GM10248 (cell line): Measurements from ENCODE around the gene DNAJA3.

Source experiments
- CTCF ChIA-PET: fragments of 300-600 bp; sonication (Branson Sonifier 250); formaldehyde crosslinking; extraction: SDS; loops from one replicate; lab custom pipeline; 2021; ENCODE audit warnings: antibody characterized with exemption; lab: Yijun Ruan, JAX
- POLR2A ChIA-PET: fragments of 350-650 bp; sonication (Branson Sonifier 250); formaldehyde crosslinking; extraction: SDS; loops from one replicate; lab custom pipeline; 2020; ENCODE audit warnings: antibody characterized with exemption; lab: Yijun Ruan, JAX
- DNase-seq: peaks from one replicate; pipeline ENCODE4 v3.0.0; 2012; ENCODE audit errors: extremely low spot score
- CTCF ChIP-seq: IDR thresholded peaks from 2 replicates; pipeline ENCODE4 v1.5.1; 2012; ENCODE audit warnings: mild to moderate bottlenecking, low read depth; ENCODE audit errors: extremely low read depth, missing control alignments, control extremely low read depth

Gene DNAJA3

GRCh38 chr16:4383591-4384444 lies 41.9 kb upstream of the DNAJA3 start:
- POLR2A ChIA-PET, result no interaction called here
- CTCF ChIA-PET, result no interaction called here
- DNase-seq, result no peak
- no peak for TF ChIP-seq CTCF

- ChIA-PET CTCF (no interaction called here), POLR2A (no interaction called here)
- no peak for DNase-seq
- no peak for TF ChIP-seq CTCF
Measured at GRCh38 chr16:4384509-4384942, 41.1 kb upstream of the DNAJA3 start.

GRCh38 chr16:4385066-4385788 lies 40.4 kb upstream of the DNAJA3 start:
- no peak for DNase-seq
- ChIA-PET POLR2A (no interaction called here), CTCF (no interaction called here)
- no peak for TF ChIP-seq CTCF

DNA sequence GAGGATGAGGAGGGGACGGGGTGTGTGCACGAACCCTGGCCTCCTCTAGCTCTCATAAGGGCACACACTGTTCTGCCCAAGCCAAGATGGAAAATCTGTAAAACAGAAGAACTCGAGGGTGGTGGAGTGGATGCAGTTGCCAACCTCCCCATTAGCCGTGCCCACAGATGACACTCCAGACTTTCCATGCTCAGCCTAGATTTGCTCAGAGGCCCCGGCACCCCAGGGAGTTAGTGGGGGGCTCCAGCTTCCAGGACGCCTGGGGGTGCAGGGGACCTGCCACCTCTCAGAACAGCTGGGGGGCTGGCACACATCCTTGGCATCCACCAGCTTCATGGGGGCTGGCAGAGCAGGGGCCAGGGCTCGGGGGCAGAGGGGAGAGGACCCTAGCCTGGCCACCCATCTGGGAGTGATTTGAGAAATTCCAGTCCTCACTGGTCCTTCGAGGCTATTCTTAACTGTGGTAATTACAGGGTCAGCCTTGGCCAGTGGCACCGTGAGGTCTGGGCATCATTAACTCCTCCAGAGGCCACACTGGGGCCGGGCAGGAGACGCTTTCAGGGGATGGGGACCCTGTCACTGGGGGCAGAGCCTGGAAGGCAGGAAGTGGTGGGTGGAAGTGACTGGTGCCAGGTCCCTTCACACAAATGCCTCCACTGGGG lies 39.7 kb upstream of the DNAJA3 start:
- POLR2A ChIA-PET, result no interaction called here
- DNase-seq, result no peak

DNA sequence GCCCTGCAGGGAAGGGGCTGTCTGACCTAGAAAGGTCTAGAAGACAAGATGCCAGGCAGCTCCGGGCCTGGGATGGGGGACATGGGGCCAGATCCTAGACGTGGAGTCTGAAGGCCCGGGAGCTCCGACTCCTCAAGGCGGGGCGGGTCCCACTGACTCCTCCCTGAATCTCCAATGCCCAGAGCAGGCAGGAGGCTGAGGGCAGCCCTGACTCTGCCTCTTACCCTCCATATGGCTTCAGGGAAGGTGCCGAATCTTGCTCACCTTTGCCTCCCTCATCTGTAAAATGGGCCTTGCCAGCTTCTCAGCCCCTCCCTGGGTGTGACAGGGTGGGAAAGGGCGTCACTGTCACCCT lies 39.2 kb upstream of the DNAJA3 start:
- POLR2A ChIA-PET, result no interaction called here
- DNase-seq, result no peak
- no peak for TF ChIP-seq CTCF
- CTCF ChIA-PET, result interaction anchor here (8.3 kb wide), 1 partner anchor 17 kb away, joined by 100 read pairs; no protein-coding TSS in a partner anchor

More for the DNA sequence above, 39.7 kb upstream of the DNAJA3 start:
- CTCF ChIA-PET, result interaction anchor here (8.3 kb wide), 1 partner anchor 17 kb away, joined by 100 read pairs; no protein-coding TSS in a partner anchor
- no peak for TF ChIP-seq CTCF

DNA sequence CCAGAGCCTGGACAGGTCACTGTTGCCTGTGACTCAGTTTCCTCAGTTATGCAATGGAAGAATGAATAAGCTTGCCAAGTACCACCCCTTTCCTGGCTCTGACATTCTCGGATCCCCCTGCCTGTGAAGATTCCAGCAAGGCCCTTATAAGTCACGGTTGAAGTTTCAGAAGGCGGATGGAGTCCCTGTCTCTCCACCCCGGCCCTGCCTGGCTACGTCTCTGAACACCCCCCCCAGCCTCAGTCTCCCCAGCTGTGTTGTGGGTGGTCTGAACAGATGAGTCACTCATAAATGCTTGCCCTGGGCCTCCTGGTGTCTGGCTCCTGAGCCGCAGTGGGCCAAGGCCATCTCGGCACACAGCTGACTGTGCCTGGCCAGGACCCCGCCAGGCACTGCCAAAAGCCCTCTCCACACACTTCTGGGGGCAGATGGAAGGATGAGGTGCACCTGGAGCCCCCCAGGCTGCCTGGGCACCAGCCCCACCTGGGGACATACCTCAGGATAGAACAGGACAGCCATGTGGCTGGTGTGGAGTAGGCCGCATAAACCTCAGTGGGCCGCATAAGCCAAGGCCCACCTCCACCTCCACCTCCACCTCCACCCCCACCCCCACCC lies 38.6 kb upstream of the DNAJA3 start:
- ChIA-PET POLR2A (no interaction called here), CTCF (interaction anchor here (8.3 kb wide), 1 partner anchor 16 kb away, joined by 100 read pairs; no protein-coding TSS in a partner anchor)
- TF ChIP-seq CTCF, result no peak
- no peak for DNase-seq
